HepG2 (cell line): Measurements from ENCODE around the gene HTRA2. TPM values are rescaled to one million over a fixed set of nuclear protein-coding genes. Genes with fewer than 3 reads are reported as not detected.
A peak's percentile ranks its signal among the peaks of the same experiment; 100 is the strongest.

Experiments
- ADNP ChIP-seq: sonication (generic); formaldehyde crosslinking; IDR thresholded peaks from 2 replicates; pipeline ENCODE4 v1.4.0; 2020; ENCODE audit warnings: missing genetic modification reagents
- BRCA1 ChIP-seq: sonication (generic); formaldehyde crosslinking; IDR thresholded peaks from 2 replicates; pipeline ENCODE4 v1.4.0; 2020; ENCODE audit warnings: missing genetic modification reagents
- CCAR2 ChIP-seq: fragments of 200-400 bp; formaldehyde crosslinking; optimal IDR thresholded peaks from 2 replicates; pipeline ENCODE3; 2018; ENCODE audit warnings: low read depth, mild to moderate bottlenecking, low read length, moderate library complexity
- CEBPG ChIP-seq: IDR thresholded peaks from 2 replicates; pipeline ENCODE4 v1.6.1; 2016
- ELF1 ChIP-seq: sonication (generic); formaldehyde crosslinking; IDR thresholded peaks from 2 replicates; pipeline ENCODE4 v1.4.0; 2020; ENCODE audit warnings: missing genetic modification reagents
- ETV5 ChIP-seq: IDR thresholded peaks from 2 replicates; pipeline ENCODE4 v1.6.1; 2018; ENCODE audit warnings: missing biosample characterization, missing genetic modification reagents, inconsistent platforms, borderline replicate concordance
- JARID2 ChIP-seq: sonication (generic); formaldehyde crosslinking; IDR thresholded peaks from 2 replicates; pipeline ENCODE4 v1.8.1; 2023; ENCODE audit warnings: missing genetic modification reagents, inconsistent platforms; ENCODE audit not compliant: insufficient replicate concordance
- NFIB ChIP-seq: sonication (generic); formaldehyde crosslinking; IDR thresholded peaks from 2 replicates; pipeline ENCODE4 v1.9.0; 2021; ENCODE audit warnings: missing genetic modification reagents, mild to moderate bottlenecking, borderline replicate concordance
- PITX1 ChIP-seq: sonication (generic); formaldehyde crosslinking; IDR thresholded peaks from 2 replicates; pipeline ENCODE4 v1.5.1; 2020; ENCODE audit warnings: mild to moderate bottlenecking, missing genetic modification reagents
- POGZ ChIP-seq: sonication (generic); formaldehyde crosslinking; IDR thresholded peaks from 2 replicates; pipeline ENCODE4 v1.4.0; 2020; ENCODE audit warnings: mild to moderate bottlenecking, missing genetic modification reagents
- PRMT3 ChIP-seq: sonication (generic); formaldehyde crosslinking; IDR thresholded peaks from 2 replicates; pipeline ENCODE4 v1.8.1; 2022; ENCODE audit warnings: low read depth, mild to moderate bottlenecking, moderate library complexity, missing genetic modification reagents, borderline replicate concordance
- SP140L ChIP-seq: sonication (generic); formaldehyde crosslinking; IDR thresholded peaks from 2 replicates; pipeline ENCODE4 v1.4.0; 2020; ENCODE audit warnings: missing genetic modification reagents, borderline replicate concordance
- U2AF2 ChIP-seq: fragments of 200-400 bp; formaldehyde crosslinking; IDR thresholded peaks from 2 replicates; pipeline ENCODE4 v1.6.1; 2017; ENCODE audit warnings: low read depth, mild to moderate bottlenecking, low read length
- WIZ ChIP-seq: sonication (generic); formaldehyde crosslinking; IDR thresholded peaks from 2 replicates; pipeline ENCODE4 v1.5.1; 2020; ENCODE audit warnings: mild to moderate bottlenecking, missing genetic modification reagents
- ZNF160 ChIP-seq: sonication (generic); formaldehyde crosslinking; IDR thresholded peaks from 2 replicates; pipeline ENCODE4 v1.8.0; 2022; ENCODE audit warnings: mild to moderate bottlenecking, inconsistent platforms, missing genetic modification reagents
- ZNF225 ChIP-seq: sonication (generic); formaldehyde crosslinking; IDR thresholded peaks from 2 replicates; pipeline ENCODE4 v1.4.0; 2020; ENCODE audit warnings: mild to moderate bottlenecking, missing genetic modification reagents
- ZNF430 ChIP-seq: sonication (generic); formaldehyde crosslinking; IDR thresholded peaks from 2 replicates; pipeline ENCODE4 v1.9.0; 2021; ENCODE audit warnings: mild to moderate bottlenecking, missing genetic modification reagents
- ZNF530 ChIP-seq: sonication (generic); formaldehyde crosslinking; IDR thresholded peaks from 2 replicates; pipeline ENCODE4 v1.5.0; 2020; ENCODE audit warnings: low read depth, mild to moderate bottlenecking, missing genetic modification reagents
- ZNF547 ChIP-seq: sonication (generic); formaldehyde crosslinking; IDR thresholded peaks from 2 replicates; pipeline ENCODE4 v1.5.1; 2020; ENCODE audit warnings: mild to moderate bottlenecking, missing genetic modification reagents
- ZNF644 ChIP-seq: IDR thresholded peaks from 2 replicates; pipeline ENCODE4 v1.6.1; 2016; ENCODE audit warnings: low read depth
- ZSCAN22 ChIP-seq: sonication (generic); formaldehyde crosslinking; IDR thresholded peaks from 2 replicates; pipeline ENCODE4 v1.4.0; 2020; ENCODE audit warnings: mild to moderate bottlenecking, missing genetic modification reagents
- polyA plus RNA-seq, 8 experiments: library from polyadenylated mRNA; depleted of rRNA in 3 of 8; stranded (reverse) in 7 of 8; unstranded in 1 of 8; fragments of >200 nt; fragmentation: Illumina TruSeq in 4 of 8; extraction: Trizol in 4 of 8; gene quantifications; 2 replicates each; pipeline versions ENCODE4 v1.2.1 to v1.2.3, GENCODE V29; 2011 to 2016; ENCODE audit warnings: low read depth in 4 of 8, missing spikeins in 1 of 8, mixed read lengths in 1 of 8; ENCODE audit not compliant: insufficient read depth in 1 of 8
- total RNA-seq, 5 experiments: library from RNA; depleted of rRNA; stranded (reverse); fragments of >200 nt; fragmentation: Illumina TruSeq; extraction: Trizol; gene quantifications; 2 replicates each; pipeline ENCODE4 v1.2.3, GENCODE V29; 2016; ENCODE audit warnings: low read depth in 1 of 5
- TF ChIP-seq, protein P1 (sequence below): sonication (generic); formaldehyde crosslinking; IDR thresholded peaks from 2 replicates; pipeline ENCODE4 v1.4.0; 2020; ENCODE audit warnings: mild to moderate bottlenecking, missing genetic modification reagents
- TF ChIP-seq, protein P2 (sequence below): sonication (generic); formaldehyde crosslinking; IDR thresholded peaks from 2 replicates; pipeline ENCODE4 v1.8.0; 2022; ENCODE audit warnings: low read depth, missing genetic modification reagents
- TF ChIP-seq, protein P3 (sequence below): sonication (generic); formaldehyde crosslinking; IDR thresholded peaks from 2 replicates; pipeline ENCODE4 v1.4.0; 2020; ENCODE audit warnings: missing genetic modification reagents
- TF ChIP-seq, protein P4 (sequence below): fragments of 450-650 bp; IDR thresholded peaks from 2 replicates; pipeline ENCODE4 v1.6.1; 2017

The HTRA2 gene
- total and polyA plus RNA-seq, 2 of the 13 experiments (the other 11 are each of a cell fraction or from before 2014, with no cell fraction given), result 47.7 to 50.3 TPM

DNA sequence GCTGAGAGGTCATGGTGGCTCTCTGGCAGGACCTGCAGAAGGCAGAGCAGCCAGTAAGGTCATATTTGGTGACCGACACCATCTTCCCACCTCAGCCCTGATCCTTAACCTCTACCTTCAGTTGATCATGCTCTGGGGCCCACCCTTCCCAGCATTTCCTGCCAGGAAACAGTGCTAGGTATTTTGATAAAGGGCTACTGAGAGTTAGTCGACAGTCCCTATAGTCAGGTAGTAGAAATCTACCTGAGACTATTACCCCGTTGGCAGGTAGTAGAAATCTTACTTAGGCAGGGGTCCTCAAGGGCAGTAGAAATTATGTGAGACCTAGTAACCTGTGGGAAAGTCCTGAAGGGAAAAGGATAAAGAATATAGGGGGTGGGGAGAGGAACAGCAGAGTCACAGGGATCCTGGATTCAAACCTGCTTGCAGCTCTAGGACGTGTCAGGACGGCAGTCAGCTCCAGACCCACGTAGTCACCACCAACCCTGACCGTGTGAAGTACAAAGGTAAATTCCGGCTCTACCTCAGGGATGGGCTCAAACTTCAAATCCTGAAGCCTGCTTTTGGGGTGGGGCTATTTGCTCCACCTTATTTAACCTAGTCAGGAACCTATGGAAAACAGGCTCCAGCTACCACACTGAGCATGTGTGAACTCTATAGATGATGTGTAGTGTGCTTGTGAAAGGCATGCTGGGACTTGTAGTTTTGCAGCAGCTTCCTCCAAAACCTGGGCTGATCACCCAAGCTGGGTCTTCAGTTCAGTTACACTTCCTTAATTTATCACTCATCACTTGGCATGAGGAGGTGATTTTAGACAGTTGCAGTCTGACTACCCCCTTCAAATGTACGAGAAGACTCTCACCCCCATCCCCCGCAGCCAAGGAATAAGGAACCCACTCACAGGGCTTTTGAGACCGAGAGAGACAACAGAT is 3.8 kb upstream of the HTRA2 start, which contains the start of gene DQX1 (continued):
- no peak for TF ChIP-seq U2AF2
- TF ChIP-seq, protein P1, sequence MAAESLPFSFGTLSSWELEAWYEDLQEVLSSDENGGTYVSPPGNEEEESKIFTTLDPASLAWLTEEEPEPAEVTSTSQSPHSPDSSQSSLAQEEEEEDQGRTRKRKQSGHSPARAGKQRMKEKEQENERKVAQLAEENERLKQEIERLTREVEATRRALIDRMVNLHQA (CRISPR knock-in tag), result no peak
- TF ChIP-seq ELF1 (CRISPR knock-in tag), result peak; percentile 85
- peak; percentile 88 for TF ChIP-seq ETV5 (CRISPR knock-in tag)
- peak; percentile 59; the same call in 1 of the 2 replicates for TF ChIP-seq CEBPG
- TF ChIP-seq PRMT3 (CRISPR knock-in tag), result no peak
- TF ChIP-seq PITX1 (CRISPR knock-in tag), result peak; percentile 18; the same call in 1 of the 2 replicates
- TF ChIP-seq, protein P2, sequence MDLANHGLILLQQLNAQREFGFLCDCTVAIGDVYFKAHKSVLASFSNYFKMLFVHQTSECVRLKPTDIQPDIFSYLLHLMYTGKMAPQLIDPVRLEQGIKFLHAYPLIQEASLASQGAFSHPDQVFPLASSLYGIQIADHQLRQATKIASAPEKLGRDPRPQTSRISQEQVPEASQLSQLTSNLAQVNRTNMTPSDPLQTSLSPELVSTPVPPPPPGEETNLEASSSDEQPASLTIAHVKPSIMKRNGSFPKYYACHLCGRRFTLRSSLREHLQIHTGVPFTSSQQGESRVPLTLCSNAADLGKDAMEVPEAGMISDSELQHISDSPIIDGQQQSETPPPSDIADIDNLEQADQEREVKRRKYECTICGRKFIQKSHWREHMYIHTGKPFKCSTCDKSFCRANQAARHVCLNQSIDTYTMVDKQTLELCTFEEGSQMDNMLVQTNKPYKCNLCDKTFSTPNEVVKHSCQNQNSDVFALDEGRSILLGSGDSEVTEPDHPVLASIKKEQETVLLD (CRISPR knock-in tag), result no peak
- TF ChIP-seq POGZ (CRISPR knock-in tag), result 0 out of 2 replicates have a peak, but pooled peaks have one; percentile 17
- TF ChIP-seq ZNF430 (CRISPR knock-in tag), result no peak
- TF ChIP-seq, protein P3, sequence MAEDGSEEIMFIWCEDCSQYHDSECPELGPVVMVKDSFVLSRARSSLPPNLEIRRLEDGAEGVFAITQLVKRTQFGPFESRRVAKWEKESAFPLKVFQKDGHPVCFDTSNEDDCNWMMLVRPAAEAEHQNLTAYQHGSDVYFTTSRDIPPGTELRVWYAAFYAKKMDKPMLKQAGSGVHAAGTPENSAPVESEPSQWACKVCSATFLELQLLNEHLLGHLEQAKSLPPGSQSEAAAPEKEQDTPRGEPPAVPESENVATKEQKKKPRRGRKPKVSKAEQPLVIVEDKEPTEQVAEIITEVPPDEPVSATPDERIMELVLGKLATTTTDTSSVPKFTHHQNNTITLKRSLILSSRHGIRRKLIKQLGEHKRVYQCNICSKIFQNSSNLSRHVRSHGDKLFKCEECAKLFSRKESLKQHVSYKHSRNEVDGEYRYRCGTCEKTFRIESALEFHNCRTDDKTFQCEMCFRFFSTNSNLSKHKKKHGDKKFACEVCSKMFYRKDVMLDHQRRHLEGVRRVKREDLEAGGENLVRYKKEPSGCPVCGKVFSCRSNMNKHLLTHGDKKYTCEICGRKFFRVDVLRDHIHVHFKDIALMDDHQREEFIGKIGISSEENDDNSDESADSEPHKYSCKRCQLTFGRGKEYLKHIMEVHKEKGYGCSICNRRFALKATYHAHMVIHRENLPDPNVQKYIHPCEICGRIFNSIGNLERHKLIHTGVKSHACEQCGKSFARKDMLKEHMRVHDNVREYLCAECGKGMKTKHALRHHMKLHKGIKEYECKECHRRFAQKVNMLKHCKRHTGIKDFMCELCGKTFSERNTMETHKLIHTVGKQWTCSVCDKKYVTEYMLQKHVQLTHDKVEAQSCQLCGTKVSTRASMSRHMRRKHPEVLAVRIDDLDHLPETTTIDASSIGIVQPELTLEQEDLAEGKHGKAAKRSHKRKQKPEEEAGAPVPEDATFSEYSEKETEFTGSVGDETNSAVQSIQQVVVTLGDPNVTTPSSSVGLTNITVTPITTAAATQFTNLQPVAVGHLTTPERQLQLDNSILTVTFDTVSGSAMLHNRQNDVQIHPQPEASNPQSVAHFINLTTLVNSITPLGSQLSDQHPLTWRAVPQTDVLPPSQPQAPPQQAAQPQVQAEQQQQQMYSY (CRISPR knock-in tag), result no peak
- no peak for TF ChIP-seq SP140L (CRISPR knock-in tag)
- TF ChIP-seq ADNP (CRISPR knock-in tag), result no peak
- TF ChIP-seq CCAR2, result peak; percentile 56
- TF ChIP-seq NFIB (CRISPR knock-in tag), result no peak
- TF ChIP-seq ZNF644 (CRISPR knock-in tag), result no peak
- TF ChIP-seq ZSCAN22 (CRISPR knock-in tag), result no peak
- TF ChIP-seq, protein P4, sequence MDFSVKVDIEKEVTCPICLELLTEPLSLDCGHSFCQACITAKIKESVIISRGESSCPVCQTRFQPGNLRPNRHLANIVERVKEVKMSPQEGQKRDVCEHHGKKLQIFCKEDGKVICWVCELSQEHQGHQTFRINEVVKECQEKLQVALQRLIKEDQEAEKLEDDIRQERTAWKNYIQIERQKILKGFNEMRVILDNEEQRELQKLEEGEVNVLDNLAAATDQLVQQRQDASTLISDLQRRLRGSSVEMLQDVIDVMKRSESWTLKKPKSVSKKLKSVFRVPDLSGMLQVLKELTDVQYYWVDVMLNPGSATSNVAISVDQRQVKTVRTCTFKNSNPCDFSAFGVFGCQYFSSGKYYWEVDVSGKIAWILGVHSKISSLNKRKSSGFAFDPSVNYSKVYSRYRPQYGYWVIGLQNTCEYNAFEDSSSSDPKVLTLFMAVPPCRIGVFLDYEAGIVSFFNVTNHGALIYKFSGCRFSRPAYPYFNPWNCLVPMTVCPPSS, result no peak
- TF ChIP-seq BRCA1 (CRISPR knock-in tag), result no peak
- no peak; the same call in 1 of the 2 replicates for TF ChIP-seq WIZ
- no peak for TF ChIP-seq ZNF225 (CRISPR knock-in tag)
- TF ChIP-seq ZNF160 (CRISPR knock-in tag), result no peak
- no peak for TF ChIP-seq ZNF530 (CRISPR knock-in tag)
- no peak for TF ChIP-seq JARID2 (CRISPR knock-in tag)
- TF ChIP-seq ZNF547 (CRISPR knock-in tag), result 0 out of 2 replicates have a peak, but pooled peaks have one; percentile 58
